ENCODE measurements around the gene KLB.

GRCh38 chr4:39464886-39465501, 58.3 kb downstream of the KLB start:
- no peak for TF ChIP-seq CTCF (optimal IDR thresholded peaks at IDR 0.05 in 1 of 3, IDR thresholded peaks at IDR 0.05 in 1 of 3, conservative IDR thresholded peaks at IDR 0.05 in 1 of 3; ENCODE audit: extremely low read depth in 1 of 3, insufficient read depth in 2 of 3, low read length in 3 of 3)
- no peak for TF ChIP-seq EZH2 (IDR thresholded peaks at IDR 0.05; ENCODE audit: low read length)
